ENCODE results near the gene WFDC6.

Gene WFDC6

DNA sequence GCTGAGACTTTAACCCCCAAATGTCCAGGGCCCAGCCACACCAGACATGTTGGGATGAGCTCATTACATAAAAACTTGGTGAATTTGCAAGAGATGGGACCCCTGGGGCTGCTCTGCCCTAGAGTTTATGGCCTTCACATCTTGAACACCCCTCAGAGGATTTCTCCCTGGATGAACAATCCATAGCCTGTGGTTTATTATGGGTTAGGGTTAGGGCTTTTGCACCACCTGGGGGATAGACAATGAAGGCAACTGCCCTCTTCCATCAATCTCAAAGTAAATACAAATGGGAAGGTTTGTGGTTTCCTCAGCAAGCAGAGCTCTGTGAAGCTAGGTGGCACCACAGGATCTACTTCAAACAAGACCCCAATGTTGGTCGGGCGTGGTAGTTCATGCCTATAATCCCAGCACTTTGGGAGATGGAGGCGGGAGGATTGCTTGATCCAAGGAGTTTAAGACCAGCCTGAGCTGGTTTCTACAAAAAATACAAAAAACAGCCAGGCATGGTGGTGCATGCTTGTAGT is 41.2 kb downstream of the WFDC6 start:
- Histone ChIP-seq H3K9me3 (ENCODE audit: insufficient read depth, low read depth, low read length) (no peaks in the 10 kb centered on the region), H3K36me3 (ENCODE audit: insufficient read depth, low read length) (no peaks in the 10 kb centered on the region), H3K4me3 (ENCODE audit: low read length) (no peak overlapping the region), H3K4me1 (ENCODE audit: insufficient read depth, low read length) (peaks cover 8% of the 10 kb centered on the region; the same call in 1 of the 2 replicates), H3K27ac (ENCODE audit: low read depth, low read length) (no peak overlapping the region), H3K9ac (ENCODE audit: low read depth, low read length) (no peak overlapping the region), H3K27me3 (ENCODE audit: insufficient read depth, low read length) (no peaks in the 10 kb centered on the region)
- 67% methylated on average over 3 of the region's 3 CpGs for WGBS

DNA sequence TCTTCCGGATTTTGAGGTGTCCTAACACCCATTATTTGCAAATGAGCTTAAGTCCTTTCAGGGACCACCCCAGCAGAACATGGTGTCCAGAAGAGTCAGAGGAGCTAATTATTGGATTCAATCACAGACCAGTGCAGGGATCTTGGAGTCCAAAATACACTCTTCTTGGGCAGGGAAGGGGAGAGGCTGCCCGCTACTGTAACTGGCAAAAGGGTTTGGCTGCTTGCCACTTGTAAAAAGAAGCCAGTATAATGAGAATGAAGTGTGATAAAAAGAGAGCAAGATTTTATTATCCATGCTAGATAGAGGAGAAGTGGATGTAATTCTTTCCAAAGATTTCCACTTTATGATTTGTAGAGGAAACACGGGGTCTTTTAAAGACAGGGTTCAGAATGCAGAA is 43.1 kb downstream of the WFDC6 start:
- Histone ChIP-seq H3K27me3 (ENCODE audit: insufficient read depth, low read length) (no peaks in the 10 kb centered on the region), H3K9me3 (ENCODE audit: insufficient read depth, low read depth, low read length) (no peaks in the 10 kb centered on the region), H3K4me3 (ENCODE audit: low read length) (no peak overlapping the region), H3K27ac (ENCODE audit: low read depth, low read length) (no peak overlapping the region), H3K4me1 (ENCODE audit: insufficient read depth, low read length) (peaks cover 8% of the 10 kb centered on the region; the same call in 1 of the 2 replicates), H3K9ac (ENCODE audit: low read depth, low read length) (no peak overlapping the region), H3K36me3 (ENCODE audit: insufficient read depth, low read length) (no peaks in the 10 kb centered on the region)
- WGBS = 91% methylated on average over 3 of the region's 3 CpGs

DNA sequence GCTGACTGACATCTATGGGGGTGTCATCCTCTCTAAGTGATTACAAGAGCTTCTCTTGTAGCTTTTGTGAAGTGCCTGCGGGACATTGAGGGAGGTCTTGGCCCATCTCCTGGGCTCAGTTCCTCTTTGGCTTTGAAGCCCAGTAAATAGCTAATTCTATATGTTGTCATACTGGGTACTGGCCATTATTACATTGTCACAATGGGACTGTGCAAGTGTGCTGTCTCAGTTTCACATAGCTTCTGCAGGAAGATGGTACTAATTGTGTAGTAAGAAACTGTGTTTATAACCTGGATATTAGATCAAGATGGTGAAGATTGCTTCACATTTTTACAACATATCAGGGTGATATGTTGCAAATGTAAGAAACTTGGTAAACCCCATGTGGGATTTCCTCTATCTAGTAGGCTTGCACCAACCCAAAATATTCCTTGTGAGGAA is 43.8 kb downstream of the WFDC6 start:
- WGBS = 100% methylated on average over 1 of the region's 1 CpG
- H3K4me1 ChIP-seq (ENCODE audit: insufficient read depth, low read length) = peaks cover 8% of the 10 kb centered on the region; the same call in 1 of the 2 replicates
- H3K27ac ChIP-seq (ENCODE audit: low read depth, low read length) = no peak overlapping the region
- no peak overlapping the region for H3K9ac ChIP-seq (ENCODE audit: low read depth, low read length)
- no peak overlapping the region for H3K4me3 ChIP-seq (ENCODE audit: low read length)
- H3K27me3 ChIP-seq (ENCODE audit: insufficient read depth, low read length) = no peaks in the 10 kb centered on the region
- no peaks in the 10 kb centered on the region for H3K36me3 ChIP-seq (ENCODE audit: insufficient read depth, low read length)
- no peaks in the 10 kb centered on the region for H3K9me3 ChIP-seq (ENCODE audit: insufficient read depth, low read depth, low read length)

DNA sequence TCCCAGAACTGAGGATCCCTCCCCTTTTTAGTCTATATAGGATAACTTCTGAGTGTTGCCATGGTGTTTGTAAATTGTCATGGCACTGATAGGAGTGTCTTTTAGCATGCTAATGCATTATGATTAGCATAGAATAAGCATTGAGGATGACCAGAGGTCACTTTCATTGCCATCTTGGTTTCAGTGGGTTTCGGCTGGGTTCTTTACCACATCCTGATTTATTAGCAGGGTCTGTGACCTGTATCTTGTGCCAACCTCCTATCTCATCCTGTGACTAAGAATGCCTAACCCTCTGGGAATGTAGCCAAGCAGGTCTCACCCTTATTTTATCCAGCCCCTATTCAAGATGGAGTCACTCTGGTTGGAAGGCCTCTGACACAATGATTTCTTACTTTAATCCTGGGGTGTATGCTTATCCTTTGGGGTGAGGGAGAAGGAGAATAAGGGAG is 50.2 kb downstream of the WFDC6 start:
- H3K36me3 ChIP-seq (ENCODE audit: insufficient read depth, low read length) = no peaks in the 10 kb centered on the region
- H3K4me1 ChIP-seq (ENCODE audit: insufficient read depth, low read length) = peaks cover 19% of the 10 kb centered on the region
- no peak overlapping the region for H3K27ac ChIP-seq (ENCODE audit: low read depth, low read length)
- H3K27me3 ChIP-seq (ENCODE audit: insufficient read depth, low read length) = no peaks in the 10 kb centered on the region
- H3K9ac ChIP-seq (ENCODE audit: low read depth, low read length) = no peak overlapping the region
- WGBS = 91% methylated on average over 1 of the region's 1 CpG
- no peaks in the 10 kb centered on the region for H3K9me3 ChIP-seq (ENCODE audit: insufficient read depth, low read depth, low read length)
- no peak overlapping the region for H3K4me3 ChIP-seq (ENCODE audit: low read length)

DNA sequence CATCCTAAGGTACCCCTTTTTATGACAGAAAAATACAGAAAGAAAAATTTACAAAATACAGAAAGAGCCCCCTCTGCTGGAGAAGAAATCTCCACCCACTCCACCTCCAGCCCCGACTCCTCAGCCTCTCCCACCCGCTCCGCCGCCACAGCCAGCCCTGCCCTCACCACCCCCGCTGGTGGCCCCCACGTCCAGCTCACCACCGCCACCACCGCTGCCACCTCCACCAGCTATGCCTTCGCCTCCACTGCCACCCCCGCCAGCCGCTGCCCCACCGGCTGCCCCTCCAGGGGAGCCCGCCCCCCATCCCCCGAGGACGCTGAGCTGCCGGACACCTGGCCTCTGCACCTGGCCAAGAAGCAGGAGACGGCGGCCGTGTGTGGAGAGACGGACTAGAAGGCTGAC is 52.0 kb downstream of the WFDC6 start:
- Histone ChIP-seq H3K4me1 (ENCODE audit: insufficient read depth, low read length) (peaks cover 20% of the 10 kb centered on the region), H3K9ac (ENCODE audit: low read depth, low read length) (no peak overlapping the region), H3K27ac (ENCODE audit: low read depth, low read length) (no peak overlapping the region), H3K4me3 (ENCODE audit: low read length) (peak overlapping the region; percentile 18; the same call in 1 of the 2 replicates), H3K9me3 (ENCODE audit: insufficient read depth, low read depth, low read length) (no peaks in the 10 kb centered on the region), H3K36me3 (ENCODE audit: insufficient read depth, low read length) (no peaks in the 10 kb centered on the region), H3K27me3 (ENCODE audit: insufficient read depth, low read length) (no peaks in the 10 kb centered on the region)
- 73% methylated on average over 20 of the region's 20 CpGs for WGBS

DNA sequence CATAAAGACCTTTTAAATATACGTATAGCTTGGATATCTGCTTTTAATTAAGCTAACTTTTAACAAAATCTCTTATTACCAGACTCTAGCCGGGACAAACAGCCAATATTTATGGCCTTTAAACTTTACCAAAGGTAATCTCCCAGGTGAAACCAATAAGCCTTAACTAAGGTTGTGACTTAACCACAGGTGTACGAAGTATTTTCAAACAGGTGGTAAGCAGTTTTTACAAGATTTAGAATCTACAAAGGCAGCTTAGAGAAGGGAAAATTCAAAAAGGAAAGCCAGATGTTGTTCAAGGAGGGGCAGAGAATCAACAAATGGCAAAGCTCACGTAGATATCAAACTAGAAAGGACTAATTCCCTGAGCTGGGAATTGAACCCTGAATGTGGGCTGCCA is 53.9 kb downstream of the WFDC6 start:
- Histone ChIP-seq H3K27ac (ENCODE audit: low read depth, low read length) (no peak overlapping the region), H3K36me3 (ENCODE audit: insufficient read depth, low read length) (0 out of 2 replicates have a peak, but pooled peaks cover 7% of the 10 kb centered on the region), H3K9ac (ENCODE audit: low read depth, low read length) (no peak overlapping the region), H3K9me3 (ENCODE audit: insufficient read depth, low read depth, low read length) (no peaks in the 10 kb centered on the region), H3K4me3 (ENCODE audit: low read length) (no peak overlapping the region), H3K4me1 (ENCODE audit: insufficient read depth, low read length) (peaks cover 20% of the 10 kb centered on the region), H3K27me3 (ENCODE audit: insufficient read depth, low read length) (no peaks in the 10 kb centered on the region)
- WGBS = 94% methylated on average over 4 of the region's 4 CpGs

DNA sequence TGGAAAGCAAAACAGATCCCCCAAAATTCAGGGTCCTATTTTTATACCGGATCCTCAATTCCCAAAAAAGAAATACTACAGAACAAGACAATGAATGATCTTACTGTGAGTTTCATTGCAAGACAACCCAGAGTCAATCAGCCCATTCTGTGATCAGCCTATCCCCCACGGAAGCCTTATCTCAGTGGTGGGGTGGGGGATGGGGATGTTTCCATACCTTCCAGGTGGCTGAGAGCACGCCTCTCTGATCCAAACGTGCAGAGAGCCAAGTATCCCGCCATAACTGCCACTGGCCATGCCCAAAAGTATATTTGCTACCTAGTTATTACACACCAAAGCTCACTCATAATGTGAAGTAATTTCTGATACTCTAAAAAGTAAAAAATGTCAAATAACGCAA is 54.6 kb downstream of the WFDC6 start:
- no peak overlapping the region for H3K27ac ChIP-seq (ENCODE audit: low read depth, low read length)
- no peaks in the 10 kb centered on the region for H3K9me3 ChIP-seq (ENCODE audit: insufficient read depth, low read depth, low read length)
- peaks cover 20% of the 10 kb centered on the region for H3K4me1 ChIP-seq (ENCODE audit: insufficient read depth, low read length)
- H3K9ac ChIP-seq (ENCODE audit: low read depth, low read length) = no peak overlapping the region
- peaks cover 10% of the 10 kb centered on the region; the same call in 1 of the 2 replicates for H3K36me3 ChIP-seq (ENCODE audit: insufficient read depth, low read length)
- H3K27me3 ChIP-seq (ENCODE audit: insufficient read depth, low read length) = no peaks in the 10 kb centered on the region
- H3K4me3 ChIP-seq (ENCODE audit: low read length) = no peak overlapping the region
- 63% methylated on average over 6 of the region's 6 CpGs for WGBS

Measured in HUES64 (cell line).